Omental fat pad (tissue), 4 donors: ENCODE measurements around the gene ATIC. TPM values are rescaled to one million over a fixed set of nuclear protein-coding genes. Genes with fewer than 3 reads are reported as not detected.

Experiments used
- ATAC-seq: fragments of 150-250 bp; one replicate; pipeline ENCODE4 v1.9.1; 2016; ENCODE audit warnings: mild to moderate bottlenecking, moderate library complexity; ENCODE audit not compliant: low FRiP score
- DNase-seq: peaks from one replicate; pipeline ENCODE4 v3.0.0-alpha.2; 2019; ENCODE audit warnings: low spot score
- CTCF ChIP-seq, 3 donors: fragments of 450-650 bp; IDR thresholded peaks; one replicate each; pipeline ENCODE4 v1.5.1; 2016 to 2017; ENCODE audit warnings: antibody characterized with exemption in 3 of 3, mild to moderate bottlenecking in 3 of 3, moderate library complexity in 2 of 3
- total RNA-seq, 4 donors: library from RNA; depleted of rRNA; stranded (reverse); fragments of >200 nt; gene quantifications; one replicate each; pipeline ENCODE4 v1.1.0, GENCODE V29; 2016

The ATIC gene
- total RNA-seq, 4 donors from 2014 or later, result 28.2 to 62.1 (median 35.9) TPM

- DNase-seq (no peak), ATAC-seq (no peak)
- TF ChIP-seq CTCF (IDR thresholded peaks at IDR 0.05), result no peak
These were observed 68.1 kb downstream of the ATIC start for GRCh38 chr2:215379948-215380347.

GRCh38 chr2:215380699-215381098 is 68.8 kb downstream of the ATIC start:
- no peak for DNase-seq
- TF ChIP-seq CTCF (IDR thresholded peaks at IDR 0.05), result no peak
- no peak for ATAC-seq

- ATAC-seq, result no peak
These were observed 70.2 kb downstream of the ATIC start for GRCh38 chr2:215382011-215382410.

GRCh38 chr2:215382480-215382879 is 70.6 kb downstream of the ATIC start:
- no peak for TF ChIP-seq CTCF (IDR thresholded peaks at IDR 0.05)
- ATAC-seq (no peak), DNase-seq (no peak)

More at GRCh38 chr2:215382011-215382410, 70.2 kb downstream of the ATIC start:
- no peak for TF ChIP-seq CTCF (IDR thresholded peaks at IDR 0.05)
- no peak for DNase-seq

GRCh38 chr2:215383652-215384279 is 71.9 kb downstream of the ATIC start:
- no peak for ATAC-seq
- no peak for DNase-seq
- TF ChIP-seq CTCF (IDR thresholded peaks at IDR 0.05), result no peak

- no peak for TF ChIP-seq CTCF (IDR thresholded peaks at IDR 0.05)
- ATAC-seq (no peak), DNase-seq (no peak)
These were observed 72.9 kb downstream of the ATIC start for GRCh38 chr2:215384710-215385109.

- TF ChIP-seq CTCF (IDR thresholded peaks at IDR 0.05), result no peak
- ATAC-seq, result no peak
- no peak for DNase-seq
These were observed 74.7 kb downstream of the ATIC start for GRCh38 chr2:215386566-215386965.
